ENCODE data around the gene GALP.
"Not testable (repeated sequence)": the region's sequence is repeated elsewhere in the genome, so short reads cannot be mapped to it uniquely, and the experiment has no call there.

The GALP gene

DNA sequence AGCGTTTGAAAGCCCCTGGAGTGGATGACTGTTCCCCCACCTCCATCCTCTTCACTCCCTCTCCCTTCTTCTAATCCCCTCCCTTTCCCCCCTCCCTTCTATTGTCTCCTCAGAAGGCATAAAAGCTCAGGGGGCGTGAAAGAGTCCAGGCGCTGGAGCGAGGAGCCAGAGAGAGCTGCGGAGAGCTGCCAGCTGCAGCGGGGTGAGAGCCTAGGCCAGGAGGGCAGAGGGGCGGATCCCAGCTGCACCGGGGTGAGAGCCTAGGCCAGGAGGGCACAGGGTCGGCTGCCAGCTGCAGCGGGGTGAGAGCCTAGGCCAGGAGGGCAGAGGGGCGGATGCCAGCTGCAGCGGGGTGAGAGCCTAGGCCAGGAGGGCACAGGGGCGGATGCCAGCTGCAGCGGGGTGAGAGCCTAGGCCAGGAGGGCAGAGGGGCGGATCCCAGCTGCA, at the start of gene GALP:
Gene GALP, plus strand, starts transcription at position 148 of the 447 bp plus-strand sequence. CDS start 1,101 bp downstream, outside the sequence.
- FAIRE-seq = not testable (repeated sequence)

DNA sequence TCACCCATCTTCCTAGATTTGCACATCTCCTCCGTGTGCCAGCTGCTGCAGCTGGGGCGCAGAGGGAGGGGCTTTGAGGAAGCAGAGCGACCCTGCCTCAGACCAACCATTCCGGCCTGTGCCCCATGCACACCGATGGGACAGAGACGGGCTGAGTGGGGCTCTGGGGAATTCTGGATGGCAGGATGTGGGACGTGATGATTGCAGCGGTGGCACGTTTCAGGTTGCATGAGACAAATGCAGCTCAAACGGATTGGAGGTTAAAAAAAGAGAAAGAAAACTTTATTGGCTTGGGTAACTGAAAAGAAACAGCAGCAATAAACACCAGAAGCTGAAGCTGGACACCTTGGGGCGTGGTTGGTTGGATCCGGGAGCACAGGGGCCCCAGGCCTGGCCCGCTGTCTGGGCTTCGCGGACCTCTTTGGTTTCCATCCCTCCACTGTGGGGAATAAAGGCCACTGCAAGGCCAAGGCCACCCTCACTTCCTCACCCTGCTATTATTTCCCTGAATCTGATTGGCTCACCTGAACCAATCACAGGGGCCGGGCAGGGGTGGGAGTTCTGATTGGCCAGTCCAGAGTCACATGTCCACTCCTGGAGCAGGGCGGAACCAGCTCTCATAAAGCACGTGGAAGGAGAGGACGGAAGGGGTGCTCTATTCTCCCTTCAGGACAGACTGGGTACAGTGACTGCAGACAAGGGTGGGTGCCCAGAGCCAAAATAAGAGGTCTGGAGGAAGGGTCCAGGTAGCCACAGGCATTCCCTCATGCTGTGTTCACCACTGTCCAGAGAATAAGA, 48.6 kb upstream of the GALP start:
- no peak for FAIRE-seq

DNA sequence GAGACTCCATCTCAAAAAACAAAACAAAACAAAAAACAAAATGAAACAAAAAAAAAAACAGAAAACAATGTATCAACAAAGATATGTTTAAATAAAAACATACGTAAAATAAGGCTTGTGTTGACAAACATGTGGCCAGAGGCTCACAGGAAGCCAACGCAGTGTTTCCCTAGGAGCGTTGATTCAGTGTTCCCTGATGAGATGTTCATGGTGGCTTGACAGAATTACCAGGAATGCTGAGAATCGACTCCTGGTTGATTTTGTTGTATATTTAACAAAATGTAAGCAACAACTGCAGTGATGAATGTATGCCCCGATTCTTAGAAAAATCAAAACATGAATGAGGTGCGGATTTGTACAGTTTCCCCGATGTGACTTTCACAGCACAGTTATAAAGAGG, 45.8 kb upstream of the GALP start:
- FAIRE-seq = no peak

DNA sequence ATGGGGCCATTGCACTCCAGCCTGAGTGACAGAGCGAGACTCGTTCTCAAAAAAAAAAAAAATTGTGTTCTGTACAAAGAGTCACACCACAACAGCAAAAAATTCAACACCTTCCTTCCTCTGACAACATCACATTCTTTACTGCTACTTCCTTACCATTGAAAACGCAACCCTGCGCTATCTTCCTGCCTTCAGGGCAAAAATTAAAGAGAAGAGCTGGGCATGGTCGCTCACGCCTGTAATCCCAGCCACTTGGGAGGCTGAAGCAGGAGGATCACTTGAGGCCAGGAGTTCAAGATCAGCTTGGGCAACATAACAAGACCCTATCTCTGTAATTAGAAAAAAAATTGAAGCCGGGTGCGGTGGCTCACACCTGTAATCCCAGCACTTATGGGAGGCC, 44.2 kb upstream of the GALP start:
- FAIRE-seq = no peak

DNA sequence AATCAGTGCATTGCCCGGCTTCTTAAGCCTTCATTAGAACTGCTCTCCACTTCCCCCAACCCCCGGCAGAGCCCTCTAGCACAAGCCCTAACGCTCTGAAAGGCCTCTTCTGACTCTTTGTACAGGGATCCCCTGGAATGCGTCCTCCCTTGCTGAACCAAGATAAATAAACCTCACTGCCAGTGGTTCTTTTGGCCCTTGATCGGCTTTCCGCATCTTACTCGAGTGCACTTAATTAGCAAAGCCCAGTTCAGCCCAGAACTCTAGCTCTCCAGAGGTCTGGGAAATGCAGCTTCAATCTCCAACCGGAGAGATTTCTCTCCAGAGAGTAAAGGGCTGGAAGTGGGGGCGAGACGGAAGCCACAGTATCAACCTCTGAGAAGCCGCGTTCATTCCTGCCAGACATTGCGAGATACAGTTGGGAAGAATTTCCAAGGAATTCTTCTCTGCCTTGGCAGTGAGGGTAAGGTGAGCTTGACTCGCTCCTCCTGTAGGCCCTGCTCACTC, 43.4 kb upstream of the GALP start:
- FAIRE-seq = no peak

DNA sequence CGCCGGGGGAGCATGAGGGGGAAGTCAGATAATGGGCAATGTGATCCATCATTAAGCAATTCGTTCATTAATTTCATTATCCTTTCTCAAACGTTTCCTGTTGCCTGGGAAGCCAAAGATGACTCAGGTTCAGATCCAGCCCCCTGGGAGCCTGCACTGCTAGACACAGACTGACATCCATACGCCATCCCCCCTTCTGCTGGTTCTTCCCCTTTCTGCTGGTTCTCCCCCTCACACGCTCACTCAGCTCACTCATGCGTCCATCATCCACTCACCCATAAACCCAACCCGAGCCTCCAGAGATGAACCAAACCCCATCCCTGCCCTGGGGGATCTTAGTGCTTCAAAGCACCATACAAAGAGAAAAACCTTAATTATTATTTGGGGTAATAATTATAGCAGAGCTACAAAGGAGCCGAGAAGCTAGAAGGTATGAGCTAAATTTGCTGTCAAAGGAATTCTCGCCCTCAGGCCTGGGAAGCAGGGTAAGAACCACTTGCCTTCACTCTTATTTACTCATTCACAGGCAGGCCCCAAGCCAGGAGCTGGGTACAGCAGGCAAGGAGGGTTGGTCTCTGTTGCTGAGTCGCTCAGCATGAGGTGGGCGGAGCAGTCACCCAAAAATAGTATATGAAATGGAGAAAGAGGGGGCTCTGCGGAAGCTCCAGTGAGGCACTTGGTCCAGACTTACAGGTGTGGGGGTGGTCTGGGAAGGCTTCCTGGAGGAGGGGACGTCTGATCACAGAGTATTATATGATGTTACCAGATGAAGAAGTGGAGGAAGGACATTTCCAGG, 41.8 kb upstream of the GALP start:
- FAIRE-seq = no peak

DNA sequence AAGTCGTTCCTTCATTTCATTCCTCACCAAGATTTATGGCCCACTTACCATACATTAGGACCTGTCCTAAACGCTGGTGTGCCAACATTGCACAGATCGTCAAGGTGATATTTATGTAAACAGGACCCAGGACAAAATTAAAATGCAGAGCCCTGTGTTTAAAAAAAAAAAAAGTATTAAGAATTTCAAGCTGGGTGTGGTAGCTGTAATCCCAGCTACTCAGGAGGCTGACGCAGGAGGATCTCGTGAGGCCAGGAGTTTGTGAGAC, 41.2 kb upstream of the GALP start:
- FAIRE-seq = no peak

DNA sequence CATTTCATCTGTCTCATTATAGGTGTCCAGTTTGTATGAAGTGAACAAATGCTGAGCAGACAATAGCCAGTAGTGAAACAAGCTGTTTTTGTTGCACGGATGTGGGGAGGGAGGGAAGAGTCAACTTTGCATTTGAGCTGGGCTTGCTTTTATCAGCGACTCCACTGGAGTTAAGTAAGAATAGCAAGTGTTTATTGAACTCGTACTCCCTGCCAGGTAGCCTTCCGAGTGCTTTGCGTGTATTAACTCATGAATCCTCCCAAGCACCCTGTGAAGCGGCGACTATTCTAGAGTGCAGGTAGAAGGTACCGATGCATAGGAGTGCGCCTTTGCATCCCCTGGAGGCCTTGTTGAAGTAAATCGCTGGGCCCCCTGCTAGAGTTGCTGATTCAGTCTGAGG, 39.4 kb upstream of the GALP start:
- FAIRE-seq = no peak

DNA sequence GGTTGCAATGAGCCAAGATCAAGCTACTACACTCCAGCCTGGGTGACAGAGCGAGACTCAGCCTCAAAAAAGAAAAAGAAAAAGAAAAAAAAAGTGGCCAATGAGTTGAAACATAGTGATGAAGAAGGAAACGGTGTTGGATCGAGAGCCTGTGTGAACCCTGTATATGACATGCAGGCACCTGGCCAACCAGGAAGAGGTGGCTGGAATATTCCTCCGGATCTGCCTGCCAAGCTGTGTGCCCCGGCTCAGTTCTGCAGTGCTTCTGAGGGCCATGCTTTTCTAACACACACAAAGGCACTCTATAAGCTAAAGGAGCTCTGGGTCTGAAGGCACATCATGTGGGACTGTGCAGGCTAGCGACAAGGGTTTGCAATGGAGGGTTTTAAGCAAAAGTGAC, 38.4 kb upstream of the GALP start:
- FAIRE-seq = no peak

DNA sequence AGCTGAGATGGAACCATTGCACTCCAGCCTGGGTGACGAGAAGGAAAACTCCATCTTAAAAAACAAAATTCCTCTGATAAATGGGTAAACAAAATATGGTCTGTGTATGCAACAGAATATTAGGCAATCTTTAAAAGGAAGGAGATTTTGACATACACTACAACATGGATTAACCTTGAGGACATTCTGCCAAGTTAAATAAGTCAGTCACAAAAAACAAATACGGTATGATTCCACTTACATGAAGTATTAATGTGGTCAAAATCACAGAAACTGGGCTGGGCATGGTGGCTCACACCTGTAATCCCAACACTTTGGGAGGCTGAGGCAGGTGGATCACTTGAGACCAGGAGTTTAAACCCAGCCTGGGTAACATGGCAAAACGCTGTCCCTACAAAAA, 37.7 kb upstream of the GALP start:
- no peak for FAIRE-seq

DNA sequence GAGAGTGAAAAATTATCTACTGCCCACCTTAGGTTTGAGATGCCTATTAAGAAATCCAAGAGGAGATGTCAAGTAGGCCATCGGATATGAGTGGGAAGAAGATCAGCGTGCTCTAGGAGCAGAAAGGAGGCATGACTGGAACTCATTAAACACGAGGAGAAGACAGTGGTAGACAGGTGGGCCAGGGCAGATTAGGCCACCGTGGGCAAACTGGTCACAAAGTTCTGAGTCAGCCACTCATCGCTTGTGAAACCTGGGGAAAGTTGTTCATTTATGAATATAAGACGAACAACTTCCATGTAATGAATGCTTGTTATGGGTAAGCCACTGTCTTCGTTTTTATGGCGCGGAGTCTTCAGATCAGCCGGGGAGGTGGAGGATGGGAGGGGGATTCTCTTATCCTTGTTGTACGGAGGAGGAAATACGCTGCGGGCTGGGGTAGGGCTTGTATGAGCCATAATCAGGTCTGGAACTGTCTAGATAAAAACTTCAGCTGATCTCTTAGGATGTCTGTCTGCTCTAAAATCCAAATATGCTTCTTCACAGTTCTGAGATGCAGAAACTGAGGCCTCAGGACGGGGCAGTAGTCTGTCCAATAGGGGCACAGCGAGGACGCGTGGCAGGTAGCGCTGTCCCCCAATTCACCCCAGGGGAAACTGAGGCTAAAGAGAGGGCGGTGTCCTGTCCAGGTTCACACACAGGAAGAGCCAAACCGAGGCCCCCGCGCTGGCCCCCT, 35.8 kb upstream of the GALP start:
- FAIRE-seq = no peak

DNA sequence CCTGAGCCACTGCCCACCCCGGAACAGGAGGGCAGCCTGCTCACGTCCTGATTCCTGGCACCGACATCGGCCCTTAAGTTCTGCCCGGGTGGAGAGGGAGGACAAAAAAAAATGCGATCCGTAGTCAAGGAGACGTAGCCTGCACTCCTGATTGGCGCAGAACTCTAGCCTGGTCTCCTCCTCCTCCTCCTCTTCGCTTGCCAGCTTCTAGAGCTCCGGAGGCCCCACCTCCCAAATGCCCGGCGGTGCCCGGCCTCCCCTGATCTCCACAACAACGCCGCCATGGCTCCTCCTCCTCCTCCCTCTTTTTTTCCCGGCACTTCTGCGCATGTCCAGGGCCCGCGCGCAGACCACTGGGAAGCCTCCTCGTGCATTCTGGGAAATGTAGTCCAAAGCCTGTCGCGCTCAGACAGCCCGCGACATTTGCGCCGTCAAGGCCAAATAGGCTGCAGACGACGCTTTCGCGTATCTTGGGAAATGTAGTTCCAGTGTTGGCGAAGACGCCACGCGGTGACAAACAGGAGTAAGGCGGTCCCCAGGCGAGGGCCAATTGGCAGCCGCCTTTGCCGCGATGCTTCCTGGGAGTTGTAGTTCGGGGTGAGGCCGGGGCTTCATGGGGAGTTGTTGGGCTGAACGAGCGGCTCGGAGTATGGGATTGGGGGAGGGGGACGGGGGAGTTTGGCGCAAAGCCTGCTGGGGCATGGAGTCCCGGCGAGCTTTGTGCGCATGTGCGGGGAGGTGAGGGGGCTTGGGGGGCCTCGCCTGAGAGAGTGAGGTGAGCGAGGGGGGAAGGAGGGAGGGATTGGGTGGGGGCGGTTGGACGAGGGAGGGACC, 35.0 kb upstream of the GALP start, which contains the start of gene ZNF444:
Gene ZNF444, plus strand, starts transcription at position 705 of the 834 bp plus-strand sequence. CDS start 5,625 bp downstream, outside the sequence.
- peak; percentile 80 for FAIRE-seq

DNA sequence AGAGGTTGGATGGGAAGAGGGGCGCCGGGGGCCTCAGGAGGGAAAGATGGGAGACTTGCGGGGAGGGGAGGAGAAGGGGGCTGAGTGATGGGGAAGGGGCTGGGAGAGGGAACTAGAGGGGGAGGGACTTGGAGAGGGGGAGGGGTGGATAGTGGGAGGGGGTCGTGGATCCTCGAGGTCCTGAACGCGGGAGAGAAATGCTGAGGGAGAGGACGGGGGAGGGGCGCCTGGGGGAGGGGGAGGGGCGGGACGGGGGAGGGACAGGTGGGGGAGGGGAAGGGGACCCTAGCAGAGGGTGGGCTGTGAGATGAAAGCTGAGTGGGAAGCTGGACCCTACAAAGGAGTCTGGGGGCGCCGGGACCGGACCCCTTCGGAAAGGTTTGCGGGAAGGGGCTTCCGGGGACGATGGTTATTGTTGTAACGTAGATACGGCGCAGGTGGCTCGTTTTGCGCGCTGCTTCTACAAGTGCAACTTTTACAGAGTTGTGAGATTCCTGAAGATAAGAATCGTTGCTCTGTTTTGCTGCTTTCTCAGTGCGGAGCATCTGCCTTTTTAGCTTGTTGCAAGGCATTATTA, 34.3 kb upstream of the GALP start:
- no peak for FAIRE-seq

DNA sequence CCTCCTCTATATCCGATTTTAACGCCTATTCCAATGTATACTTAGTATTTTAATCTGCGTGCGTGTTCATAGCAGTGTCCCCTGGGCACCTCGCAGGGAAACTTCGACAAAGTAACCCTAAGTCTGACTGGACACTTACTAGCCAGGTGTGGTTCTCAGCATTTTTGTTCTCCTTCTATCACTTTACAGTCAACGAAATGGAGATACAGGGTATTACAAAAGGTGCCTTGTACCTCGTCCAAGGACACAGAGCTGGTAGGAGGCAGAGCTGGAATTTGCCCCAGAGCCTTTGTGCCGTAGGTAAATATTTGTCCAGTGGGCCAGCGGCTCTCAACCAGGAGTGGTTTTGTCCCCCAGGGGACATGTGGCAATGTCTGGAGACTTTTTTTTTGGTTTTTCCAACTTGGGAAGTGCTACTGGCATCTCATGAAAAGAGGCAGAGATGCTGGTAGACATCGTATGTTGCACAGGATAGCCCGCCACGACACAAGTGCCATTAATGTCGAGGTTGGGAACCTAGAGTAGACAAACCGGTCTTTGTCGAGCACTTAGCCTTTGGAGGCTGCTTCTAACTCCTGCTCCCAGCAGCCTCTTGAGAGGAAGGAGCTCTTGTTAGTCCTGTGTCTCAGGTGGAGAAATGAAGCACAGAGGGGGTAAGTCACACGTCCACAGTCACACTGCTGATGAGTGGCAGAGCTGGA, 33.6 kb upstream of the GALP start:
- no peak for FAIRE-seq

DNA sequence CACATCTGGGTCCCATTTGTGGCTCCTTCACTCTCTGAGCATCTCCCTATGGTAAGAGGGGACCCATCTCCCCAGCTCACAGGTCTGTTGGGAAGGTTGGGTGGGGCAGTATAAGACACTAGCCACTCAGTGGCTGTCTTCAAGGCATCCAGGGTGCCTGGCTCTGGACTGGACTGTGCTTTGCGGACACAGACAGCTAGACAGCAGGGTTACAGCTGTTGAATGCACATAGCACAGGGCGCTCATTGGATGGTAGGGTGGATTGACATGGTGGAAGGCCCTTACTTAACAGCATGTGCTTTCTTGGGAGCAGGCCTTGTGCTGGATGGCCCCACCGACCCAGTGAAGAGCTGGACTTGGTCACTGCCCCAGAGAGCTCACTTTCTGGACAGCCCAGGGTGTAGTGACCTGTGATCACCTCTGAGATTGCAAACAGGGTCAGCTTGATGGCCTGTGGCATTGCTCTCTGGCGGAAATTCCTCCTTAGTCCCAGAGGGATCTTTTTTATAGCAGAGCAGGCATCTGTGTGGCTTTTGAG, 32.8 kb upstream of the GALP start:
- FAIRE-seq = no peak

DNA sequence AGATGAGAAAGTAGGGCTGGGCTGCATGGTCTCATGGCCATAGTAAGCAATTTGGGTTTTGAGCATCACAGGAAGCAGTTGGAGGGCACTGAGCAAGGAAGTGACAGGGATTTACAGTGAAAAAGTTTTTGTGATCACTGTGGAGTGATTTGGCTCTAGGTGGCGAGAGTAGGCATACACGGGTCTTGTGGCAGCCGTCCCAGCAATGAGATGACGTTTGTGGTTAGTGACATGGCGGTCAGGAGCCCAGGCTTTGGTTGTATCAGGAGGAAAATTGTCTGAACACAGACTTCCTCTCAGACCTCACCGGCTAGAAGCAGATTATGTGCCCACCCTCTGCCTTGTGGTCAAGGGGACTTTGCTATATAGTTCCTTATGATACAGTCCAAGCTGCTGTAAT, 31.4 kb upstream of the GALP start:
- FAIRE-seq = no peak

DNA sequence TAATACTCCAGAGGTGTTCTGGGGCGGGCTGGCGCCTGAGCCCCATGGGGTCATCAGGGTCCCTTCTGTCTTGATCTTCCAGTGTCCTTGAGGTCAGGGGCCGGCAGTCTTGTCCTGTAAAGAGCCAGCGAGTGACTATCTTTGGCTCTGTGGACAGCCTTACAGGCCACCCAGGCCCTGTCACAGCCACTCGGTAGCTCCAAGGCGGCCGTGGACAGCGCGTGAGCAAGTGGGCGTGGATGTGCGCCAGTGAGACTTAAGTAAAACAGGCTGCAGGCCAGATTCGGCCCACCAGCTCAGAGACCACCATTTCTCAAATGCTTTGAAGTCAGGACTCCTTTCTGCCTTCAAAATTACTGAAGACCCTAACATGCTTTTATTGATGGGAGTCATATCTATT, 31.0 kb upstream of the GALP start:
- no peak for FAIRE-seq

DNA sequence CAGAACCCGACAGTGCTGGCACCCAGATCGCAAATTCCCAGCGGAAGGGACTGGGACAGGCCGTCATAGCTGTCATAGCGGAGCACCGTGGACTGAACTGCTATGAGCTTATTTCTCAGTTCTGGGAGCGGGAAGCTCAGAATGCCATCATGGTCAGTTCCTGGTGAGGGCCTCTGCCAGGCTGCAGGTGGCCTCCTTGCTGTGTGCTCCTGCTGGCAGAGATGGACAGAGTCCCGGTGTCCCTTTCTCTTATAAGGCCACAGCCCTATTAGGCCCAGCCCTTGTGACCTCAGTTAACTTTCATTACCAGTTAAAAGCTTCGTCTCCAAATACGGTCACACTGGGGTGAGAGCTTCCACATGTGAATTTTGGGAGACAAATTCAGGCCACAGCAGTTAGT, 30.1 kb upstream of the GALP start:
- no peak for FAIRE-seq

DNA sequence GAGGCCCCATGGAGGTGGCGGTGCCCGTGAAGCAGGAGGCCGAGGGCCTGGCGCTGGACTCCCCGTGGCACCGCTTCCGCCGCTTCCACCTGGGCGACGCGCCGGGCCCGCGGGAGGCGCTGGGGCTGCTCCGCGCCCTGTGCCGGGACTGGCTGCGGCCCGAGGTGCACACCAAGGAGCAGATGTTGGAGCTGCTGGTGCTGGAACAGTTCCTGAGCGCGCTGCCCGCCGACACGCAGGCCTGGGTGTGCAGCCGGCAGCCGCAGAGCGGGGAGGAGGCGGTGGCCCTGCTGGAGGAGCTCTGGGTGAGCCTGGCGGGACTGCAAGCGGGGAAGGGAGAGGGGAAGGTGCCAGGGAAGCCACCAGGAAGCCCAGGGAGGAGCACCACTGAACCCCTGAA, 28.9 kb upstream of the GALP start:
- no peak for FAIRE-seq

DNA sequence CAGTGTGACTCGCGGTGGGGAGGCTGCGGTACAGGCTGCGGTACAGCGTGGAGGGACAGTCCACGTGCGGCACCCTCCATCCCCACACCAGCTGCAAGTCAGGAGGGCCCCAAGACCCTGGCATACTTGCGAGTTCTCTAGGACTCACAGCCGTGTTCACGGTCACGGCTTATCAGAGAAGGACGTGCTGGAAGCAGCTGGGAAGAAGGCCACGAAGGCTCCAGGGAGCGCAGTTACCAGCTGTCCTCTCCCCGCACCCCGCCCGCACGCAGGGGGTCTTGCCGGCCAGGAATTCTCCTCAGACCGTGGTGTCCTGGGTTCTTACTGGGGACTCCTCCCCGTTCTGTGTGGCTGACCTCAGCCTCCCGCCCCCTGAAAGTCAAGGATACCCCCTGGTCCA, 28.5 kb upstream of the GALP start:
- no peak for FAIRE-seq

DNA sequence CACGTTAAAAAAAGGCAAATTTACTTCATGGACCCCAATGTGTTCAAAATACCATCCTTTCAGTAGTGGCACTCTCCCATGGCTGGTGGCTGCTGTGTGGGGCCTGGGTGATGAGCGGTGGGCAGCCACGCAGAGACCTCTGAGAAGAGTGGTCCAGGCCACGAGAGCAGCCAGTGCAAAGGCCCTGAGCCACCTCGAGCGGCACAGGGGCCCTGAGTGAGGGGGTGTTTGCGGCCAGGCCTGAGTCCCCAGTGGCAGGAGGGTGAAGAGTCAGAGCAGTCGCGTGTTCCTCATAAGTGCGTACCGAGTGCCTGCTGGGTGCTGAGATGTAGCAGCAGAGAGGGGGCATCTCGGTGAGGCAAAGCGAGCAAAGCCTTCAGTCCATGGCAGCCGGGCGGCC, 27.7 kb upstream of the GALP start:
- no peak for FAIRE-seq

Measured in islet of Langerhans (tissue), 1 donor.